PFSK-1 (cell line): ENCODE measurements around the gene ERLEC1.

Experiments
- POLR2AphosphoS5 ChIP-seq: IDR thresholded peaks from 2 replicates; pipeline ENCODE4 v1.6.1; 2012; ENCODE audit warnings: low read depth, mild to moderate bottlenecking, control low read depth, low read length, moderate library complexity
- REST ChIP-seq, 2 experiments: IDR thresholded peaks; 2 replicates each; pipeline versions ENCODE4 v1.6.1 to v1.8.0; 2011 to 2012; ENCODE audit warnings: low read depth in 2 of 2, low read length in 2 of 2, control low read depth in 1 of 2, inconsistent platforms in 1 of 2, mild to moderate bottlenecking in 1 of 2, moderate library complexity in 1 of 2; ENCODE audit not compliant: insufficient read depth in 1 of 2
- TAF1 ChIP-seq: IDR thresholded peaks from 2 replicates; pipeline ENCODE4 v1.6.1; 2012; ENCODE audit warnings: low read length, control low read depth, borderline replicate concordance; ENCODE audit not compliant: insufficient read depth

GRCh38 chr2:53765767-53766166 is 21.1 kb upstream of the ERLEC1 start:
- TF ChIP-seq POLR2AphosphoS5 = no peak
- no peak for TF ChIP-seq TAF1
- TF ChIP-seq REST (IDR thresholded peaks at IDR 0.05; ENCODE audit: insufficient read depth in 1 of 2, low read depth in 2 of 2, low read length in 2 of 2) = no peak
